Cardiac fibroblast (primary cell): ENCODE measurements around the gene NUP93.

ENCODE experiments used
- DNase-seq, 2 donors: peaks; one replicate each; pipeline versions ENCODE4 v3.0.0 to v3.0.0-alpha.2; 2010; ENCODE audit warnings: low read depth in 2 of 2
- H3K4me3 ChIP-seq, 2 donors: replicated peaks in 1 of 2; 1 replicate in 1 of 2; 2 replicates in 1 of 2; pipeline ENCODE4 v1.5.1; 2011; ENCODE audit warnings: low read depth in 2 of 2, low read length in 2 of 2, mild to moderate bottlenecking in 2 of 2, moderate library complexity in 1 of 2
- CTCF ChIP-seq: IDR thresholded peaks from one replicate; pipeline ENCODE4 v1.5.1; 2011; ENCODE audit warnings: low read depth, mild to moderate bottlenecking, low read length, inconsistent platforms

NUP93 gene

GRCh38 chr16:56891685-56892084 is 161.8 kb downstream of the NUP93 start:
- DNase-seq = no peak
- no peak overlapping the region for H3K4me3 ChIP-seq
- no peak for TF ChIP-seq CTCF

GRCh38 chr16:56892705-56893104 is 162.8 kb downstream of the NUP93 start:
- no peak for DNase-seq
- no peak overlapping the region for H3K4me3 ChIP-seq
- no peak for TF ChIP-seq CTCF

GRCh38 chr16:56894331-56894917 is 164.5 kb downstream of the NUP93 start:
- no peak overlapping the region for H3K4me3 ChIP-seq
- no peak for TF ChIP-seq CTCF
- no peak for DNase-seq

GRCh38 chr16:56895813-56896212 is 165.9 kb downstream of the NUP93 start:
- no peak overlapping the region for H3K4me3 ChIP-seq
- DNase-seq = no peak
- TF ChIP-seq CTCF = no peak

- no peak for DNase-seq
- H3K4me3 ChIP-seq = no peak overlapping the region
- no peak for TF ChIP-seq CTCF
These were observed 166.3 kb downstream of the NUP93 start for GRCh38 chr16:56896244-56896643.

- H3K4me3 ChIP-seq = no peak overlapping the region
- DNase-seq = no peak
- no peak for TF ChIP-seq CTCF
These were observed 167.3 kb downstream of the NUP93 start for GRCh38 chr16:56897026-56897799.
